MM.1S (cell line): ENCODE results near the gene ARID4A.
"Not testable (repeated sequence)": the region's sequence is repeated elsewhere in the genome, so short reads cannot be mapped to it uniquely, and the experiment has no call there.

Experiments used
- DNase-seq: peaks from one replicate; pipeline ENCODE4 v3.0.0-alpha.2; 2015
- H2AFZ ChIP-seq: fragments of 300-600 bp; sonication (generic); 2 replicates; pipeline ENCODE4 v1.6.0; 2016; ENCODE audit warnings: antibody characterized with exemption, low read length
- H3F3A ChIP-seq: fragments of 300-600 bp; sonication (generic); 2 replicates; pipeline ENCODE4 v1.6.1; 2016; ENCODE audit warnings: mild to moderate bottlenecking, antibody characterized with exemption, low read length, moderate library complexity, mixed read lengths; ENCODE audit not compliant: insufficient read depth
- H3K27ac ChIP-seq: fragments of 300-600 bp; sonication (generic); 2 replicates; pipeline ENCODE4 v1.5.1; 2016; ENCODE audit warnings: mild to moderate bottlenecking, low read length
- H3K27me3 ChIP-seq: fragments of 300-600 bp; sonication (generic); replicated peaks from 2 replicates; pipeline ENCODE4 v1.6.0; 2016; ENCODE audit warnings: low read length; ENCODE audit not compliant: insufficient read depth
- H3K36me3 ChIP-seq: fragments of 300-600 bp; sonication (generic); replicated peaks from 2 replicates; pipeline ENCODE4 v1.6.1; 2016; ENCODE audit warnings: mild to moderate bottlenecking, low read length, mixed read lengths; ENCODE audit not compliant: insufficient read depth
- H3K4me1 ChIP-seq: fragments of 300-600 bp; sonication (generic); 2 replicates; pipeline ENCODE4 v1.6.1; 2016; ENCODE audit warnings: low read length, mixed read lengths
- H3K4me2 ChIP-seq: fragments of 300-600 bp; sonication (generic); 2 replicates; pipeline ENCODE4 v1.6.0; 2016; ENCODE audit warnings: low read depth, low read length
- H3K4me3 ChIP-seq: fragments of 300-600 bp; sonication (generic); 2 replicates; pipeline ENCODE4 v1.5.1; 2016; ENCODE audit warnings: low read length, mixed read lengths
- H3K79me2 ChIP-seq: fragments of 300-600 bp; sonication (generic); 2 replicates; pipeline ENCODE4 v1.6.1; 2016; ENCODE audit warnings: mixed run types, low read length, mixed read lengths
- H3K9ac ChIP-seq: fragments of 300-600 bp; sonication (generic); 2 replicates; pipeline ENCODE4 v1.6.1; 2016; ENCODE audit warnings: low read length, mixed read lengths
- H3K9me2 ChIP-seq: fragments of 300-600 bp; sonication (generic); replicated peaks from 2 replicates; pipeline ENCODE4 v1.6.1; 2016; ENCODE audit warnings: mild to moderate bottlenecking, low read length, mixed read lengths; ENCODE audit not compliant: insufficient read depth
- H3K9me3 ChIP-seq: fragments of 300-600 bp; sonication (generic); replicated peaks from 2 replicates; pipeline ENCODE4 v1.6.1; 2016; ENCODE audit warnings: mild to moderate bottlenecking, low read length, mixed read lengths; ENCODE audit not compliant: insufficient read depth
- H4K20me1 ChIP-seq: fragments of 300-600 bp; sonication (generic); 2 replicates; pipeline ENCODE4 v1.6.1; 2016; ENCODE audit warnings: mild to moderate bottlenecking, low read length, moderate library complexity, mixed read lengths; ENCODE audit not compliant: insufficient read depth
- EZH2 ChIP-seq: fragments of 300-600 bp; sonication (generic); optimal IDR thresholded peaks from 2 replicates; pipeline ENCODE3; 2017; ENCODE audit warnings: low read depth, mild to moderate bottlenecking, antibody characterized with exemption, low read length, mixed read lengths
- EZH2phosphoT487 ChIP-seq: fragments of 300-600 bp; sonication (generic); IDR thresholded peaks from 2 replicates; pipeline ENCODE4 v1.6.1; 2018; ENCODE audit warnings: antibody characterized with exemption, low read length
- TF ChIP-seq, protein P1 (sequence below): fragments of 300-600 bp; sonication (generic); IDR thresholded peaks from 2 replicates; pipeline ENCODE4 v1.5.1; 2016; ENCODE audit warnings: antibody characterized with exemption, low read length, mixed read lengths

ARID4A gene

DNA sequence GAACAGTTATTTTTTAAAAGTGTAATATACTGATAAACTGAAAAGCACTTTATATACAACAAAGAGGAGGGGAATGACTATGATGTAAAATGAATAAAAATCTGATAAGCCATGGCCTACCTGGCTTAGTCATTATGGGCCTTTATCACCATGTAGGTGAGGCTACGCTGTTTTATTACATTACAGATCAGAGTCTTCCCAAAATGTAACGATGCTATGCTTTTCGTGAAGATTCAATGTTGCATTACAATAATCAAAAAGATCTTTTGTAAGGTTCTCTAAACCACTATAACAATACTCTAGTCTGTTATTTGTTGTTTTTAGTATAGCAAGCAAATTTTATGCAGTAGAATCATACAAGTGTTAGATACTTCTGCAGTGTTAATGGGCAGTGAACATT is 34.2 kb downstream of the ARID4A start:
- Histone ChIP-seq H3K9me3 (no peaks in the 10 kb centered on the region), H3K4me1 (0 out of 2 replicates have a peak, but pooled peaks cover 4% of the 10 kb centered on the region), H3K36me3 (no peaks in the 10 kb centered on the region), H3K27me3 (no peaks in the 10 kb centered on the region), H3F3A (no peaks in the 10 kb centered on the region), H3K27ac (no peak overlapping the region), H4K20me1 (no peaks in the 10 kb centered on the region), H3K4me3 (no peak overlapping the region), H2AFZ (no peak overlapping the region), H3K79me2 (no peaks in the 10 kb centered on the region), H3K9me2 (no peaks in the 10 kb centered on the region), H3K9ac (no peak overlapping the region), H3K4me2 (no peak overlapping the region)
- TF ChIP-seq, protein P1, sequence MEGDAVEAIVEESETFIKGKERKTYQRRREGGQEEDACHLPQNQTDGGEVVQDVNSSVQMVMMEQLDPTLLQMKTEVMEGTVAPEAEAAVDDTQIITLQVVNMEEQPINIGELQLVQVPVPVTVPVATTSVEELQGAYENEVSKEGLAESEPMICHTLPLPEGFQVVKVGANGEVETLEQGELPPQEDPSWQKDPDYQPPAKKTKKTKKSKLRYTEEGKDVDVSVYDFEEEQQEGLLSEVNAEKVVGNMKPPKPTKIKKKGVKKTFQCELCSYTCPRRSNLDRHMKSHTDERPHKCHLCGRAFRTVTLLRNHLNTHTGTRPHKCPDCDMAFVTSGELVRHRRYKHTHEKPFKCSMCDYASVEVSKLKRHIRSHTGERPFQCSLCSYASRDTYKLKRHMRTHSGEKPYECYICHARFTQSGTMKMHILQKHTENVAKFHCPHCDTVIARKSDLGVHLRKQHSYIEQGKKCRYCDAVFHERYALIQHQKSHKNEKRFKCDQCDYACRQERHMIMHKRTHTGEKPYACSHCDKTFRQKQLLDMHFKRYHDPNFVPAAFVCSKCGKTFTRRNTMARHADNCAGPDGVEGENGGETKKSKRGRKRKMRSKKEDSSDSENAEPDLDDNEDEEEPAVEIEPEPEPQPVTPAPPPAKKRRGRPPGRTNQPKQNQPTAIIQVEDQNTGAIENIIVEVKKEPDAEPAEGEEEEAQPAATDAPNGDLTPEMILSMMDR: no peak
- TF ChIP-seq EZH2phosphoT487 (no peak), EZH2 (no peak)
- DNase-seq: no peak

DNA sequence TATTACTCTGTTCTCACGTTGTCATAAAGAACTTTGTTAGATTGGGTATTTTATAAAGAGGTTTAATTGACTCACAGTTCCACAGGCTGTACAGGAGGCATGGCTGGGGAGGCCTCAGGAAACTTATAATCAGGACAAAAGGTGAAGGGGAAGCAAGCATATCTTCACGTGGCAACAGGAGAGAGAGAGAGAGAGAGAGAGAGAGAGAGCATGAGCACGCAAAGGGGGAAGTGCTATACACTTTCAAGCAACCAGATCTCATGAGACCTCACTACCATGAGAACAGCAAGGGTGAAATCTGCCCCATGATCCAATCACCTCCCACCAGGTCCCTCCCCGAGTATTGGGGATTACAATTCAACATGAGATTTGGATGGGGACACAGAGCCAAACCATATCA is 41.3 kb downstream of the ARID4A start:
- not testable (repeated sequence) for DNase-seq, H3K27ac ChIP-seq, H3F3A ChIP-seq, H3K4me1 ChIP-seq, H3K36me3 ChIP-seq, H2AFZ ChIP-seq, H3K9ac ChIP-seq, H3K9me2 ChIP-seq, H3K27me3 ChIP-seq, H3K9me3 ChIP-seq, H4K20me1 ChIP-seq, H3K4me3 ChIP-seq, H3K4me2 ChIP-seq, H3K79me2 ChIP-seq

DNA sequence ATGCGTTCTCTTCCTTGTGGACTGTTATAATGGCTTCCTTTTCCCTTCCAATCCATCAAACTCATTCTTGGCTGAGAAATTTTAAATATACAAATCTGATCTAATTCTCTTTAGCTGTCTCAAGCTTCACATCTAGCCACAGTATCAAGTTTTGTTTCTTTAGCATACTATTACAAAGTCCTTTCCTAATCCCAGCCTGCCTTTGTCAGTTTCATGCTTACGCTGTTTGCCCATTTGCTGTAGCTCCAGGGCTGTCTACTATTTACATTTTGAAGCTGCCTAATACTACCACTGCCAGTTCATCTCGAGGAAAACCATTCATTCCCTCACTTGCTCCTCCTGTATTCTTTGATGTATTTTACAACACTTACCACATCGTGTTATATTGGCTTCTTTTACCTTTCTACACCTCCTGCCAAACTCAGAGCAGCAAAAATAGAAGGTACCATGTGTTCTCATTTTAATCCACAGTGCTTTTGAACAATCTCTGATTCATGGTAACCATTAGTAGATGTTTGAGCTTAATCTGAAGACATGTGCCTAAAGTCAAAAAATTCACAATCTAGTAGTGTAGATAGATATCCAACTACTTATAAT is 42.9 kb downstream of the ARID4A start:
- Histone ChIP-seq H4K20me1 (no peaks in the 10 kb centered on the region), H3K36me3 (no peaks in the 10 kb centered on the region), H3K4me1 (no peaks in the 10 kb centered on the region), H3K4me3 (no peak overlapping the region), H3K27me3 (no peaks in the 10 kb centered on the region), H3K9me3 (no peaks in the 10 kb centered on the region), H2AFZ (no peak overlapping the region), H3K9me2 (no peaks in the 10 kb centered on the region), H3K9ac (no peak overlapping the region), H3K4me2 (no peak overlapping the region), H3K79me2 (no peaks in the 10 kb centered on the region), H3F3A (no peaks in the 10 kb centered on the region), H3K27ac (no peak overlapping the region)
- no peak for DNase-seq
- TF ChIP-seq EZH2: no peak
- TF ChIP-seq, protein P1: no peak
- TF ChIP-seq EZH2phosphoT487: no peak

DNA sequence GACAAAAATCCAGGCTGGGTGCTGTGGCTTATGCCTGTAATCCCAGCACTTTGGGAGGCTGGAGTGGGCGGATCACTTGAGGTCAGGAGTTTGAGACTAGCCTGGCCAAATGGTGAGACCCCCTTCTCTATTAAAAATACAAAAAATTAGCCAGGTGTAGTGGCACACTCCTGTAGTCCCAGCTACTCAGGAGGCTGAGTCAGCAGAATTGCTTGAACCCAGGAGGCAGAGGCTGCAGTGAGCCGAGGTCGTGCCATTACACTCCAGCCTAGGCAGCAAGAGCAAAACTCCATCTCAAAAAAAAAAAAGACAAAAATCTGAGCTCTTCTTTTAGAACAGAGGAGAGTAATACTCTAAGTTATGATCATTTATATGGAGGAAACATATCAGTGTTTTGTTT is 45.2 kb downstream of the ARID4A start:
- not testable (repeated sequence) for H3K79me2 ChIP-seq, H3K4me1 ChIP-seq, DNase-seq, H3K9ac ChIP-seq, H3K9me2 ChIP-seq, H4K20me1 ChIP-seq, H3K27me3 ChIP-seq, H3K4me3 ChIP-seq, H3F3A ChIP-seq, H3K27ac ChIP-seq, H2AFZ ChIP-seq, H3K36me3 ChIP-seq, H3K4me2 ChIP-seq, H3K9me3 ChIP-seq
